COLO668 (cell line): Measurements from ENCODE around the gene ACP4.
"Not testable (repeated sequence)": the region's sequence is repeated elsewhere in the genome, so short reads cannot be mapped to it uniquely, and the experiment has no call there.

Experiments used
- DNase-seq: peaks from one replicate; lab custom pipeline; 2025; ENCODE audit not compliant: unreplicated experiment; lab: John Stamatoyannopoulos, UW

Gene ACP4

GRCh38 chr19:50796634-50797428 is 6.6 kb downstream of the ACP4 start:
- DNase-seq = no peak

GRCh38 chr19:50797429-50797780 is 7.2 kb downstream of the ACP4 start:
- DNase-seq = no peak

DNA sequence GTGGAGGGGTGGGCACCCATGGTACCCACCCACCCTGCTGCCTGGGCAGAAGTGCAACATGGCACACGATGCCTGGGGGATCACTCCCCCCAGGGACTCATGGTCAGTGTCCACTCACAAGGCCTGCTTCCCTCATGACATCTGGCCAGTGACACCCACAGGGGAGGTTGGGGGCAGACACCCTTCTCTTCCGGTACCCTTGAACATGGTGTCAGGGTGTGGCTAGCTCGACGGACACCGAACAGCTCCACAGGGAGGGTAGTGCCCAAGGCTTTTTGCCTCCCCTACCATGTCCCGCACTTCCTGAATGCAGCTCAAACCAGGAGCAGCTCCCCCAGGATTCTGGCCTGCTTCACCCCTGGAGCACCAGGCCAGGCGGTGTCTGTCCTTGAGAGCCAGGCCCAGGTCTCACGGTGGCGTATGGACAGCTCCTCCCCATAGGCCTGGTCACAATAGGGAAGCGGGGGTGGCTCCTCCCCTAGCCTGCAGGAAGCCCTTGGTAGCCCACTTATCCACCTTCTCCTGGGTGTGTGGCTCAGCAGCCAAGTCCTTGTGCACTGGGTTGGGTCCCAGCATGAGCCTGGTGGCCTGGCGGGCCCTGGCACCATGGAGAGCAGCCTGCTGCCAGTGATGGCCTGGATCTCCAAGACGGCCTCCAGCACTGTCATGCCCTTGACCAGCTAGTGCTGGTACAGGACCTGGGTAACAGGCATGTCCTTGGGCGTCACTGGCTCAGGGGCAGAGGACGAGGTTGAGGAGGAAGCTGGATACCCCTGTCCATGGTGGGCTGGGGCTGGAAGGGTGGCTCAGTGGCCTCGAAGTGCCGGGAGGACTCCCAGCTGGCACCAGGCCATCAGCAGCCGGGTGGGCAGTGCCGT is 7.8 kb downstream of the ACP4 start:
- DNase-seq = no peak

DNA sequence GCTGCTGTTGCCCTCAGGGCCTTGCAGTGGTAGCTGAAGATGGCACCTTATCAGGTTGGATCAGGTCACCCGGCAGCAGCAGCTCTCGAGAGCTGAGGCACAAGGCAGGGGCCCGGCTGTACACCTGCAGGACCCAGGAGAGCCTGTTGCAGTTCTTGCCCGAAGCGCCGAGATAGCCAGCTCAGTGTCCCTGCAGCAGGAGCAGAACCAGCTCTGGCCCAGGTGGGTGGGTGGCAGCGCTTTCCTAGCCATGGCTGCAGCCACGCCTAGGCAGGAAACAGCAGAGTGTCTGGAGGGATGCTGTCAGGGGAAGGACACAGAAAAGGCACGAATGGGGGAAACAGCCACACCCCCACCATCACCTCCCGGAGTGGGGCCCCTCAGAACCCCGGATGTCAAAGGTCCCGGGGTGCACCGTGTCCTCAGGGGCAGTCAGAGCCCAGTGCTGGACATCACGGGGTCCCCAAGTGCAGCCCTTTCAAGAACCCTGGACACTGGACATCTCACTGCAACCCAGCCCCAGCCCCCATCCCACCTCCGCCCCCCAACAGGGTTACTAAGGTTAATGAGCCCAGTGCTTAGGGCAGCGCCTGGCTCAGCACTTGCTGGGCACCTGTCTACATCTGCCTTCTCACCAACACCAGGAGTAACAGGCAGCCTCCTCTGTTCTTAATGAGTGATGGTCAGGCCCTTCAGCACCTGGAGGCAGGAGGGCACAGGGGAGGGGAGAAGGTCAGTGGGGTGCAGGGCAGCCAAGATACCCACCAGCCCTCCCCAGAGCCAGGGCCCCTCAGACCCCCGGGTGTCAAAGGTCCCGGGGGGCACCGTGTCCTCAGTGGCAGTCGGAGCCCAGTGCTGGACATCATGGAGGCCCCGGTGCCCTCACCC is 8.7 kb downstream of the ACP4 start:
- DNase-seq = no peak

GRCh38 chr19:50799547-50799851 is 9.3 kb downstream of the ACP4 start:
- no peak for DNase-seq

DNA sequence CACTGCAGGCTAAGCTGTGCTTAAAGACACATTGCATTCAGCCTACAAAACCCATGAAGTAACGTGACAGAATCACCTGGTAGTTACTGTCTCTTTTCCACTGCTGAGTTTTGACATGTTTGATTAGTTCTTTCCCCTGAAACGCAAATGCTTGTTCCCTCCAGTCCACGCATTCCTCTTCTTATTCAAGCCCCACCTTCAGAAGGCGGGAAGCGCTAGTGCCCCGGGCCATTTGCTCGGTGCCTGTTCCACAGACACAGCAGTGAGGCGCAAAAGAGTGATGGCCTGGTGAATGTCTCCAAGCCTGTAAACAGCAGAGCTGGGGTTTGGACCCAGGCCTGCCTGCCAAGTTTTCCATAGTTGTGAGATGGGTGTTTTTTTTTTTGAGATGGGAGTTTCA is 10.9 kb downstream of the ACP4 start:
- DNase-seq = peak; percentile 12

DNA sequence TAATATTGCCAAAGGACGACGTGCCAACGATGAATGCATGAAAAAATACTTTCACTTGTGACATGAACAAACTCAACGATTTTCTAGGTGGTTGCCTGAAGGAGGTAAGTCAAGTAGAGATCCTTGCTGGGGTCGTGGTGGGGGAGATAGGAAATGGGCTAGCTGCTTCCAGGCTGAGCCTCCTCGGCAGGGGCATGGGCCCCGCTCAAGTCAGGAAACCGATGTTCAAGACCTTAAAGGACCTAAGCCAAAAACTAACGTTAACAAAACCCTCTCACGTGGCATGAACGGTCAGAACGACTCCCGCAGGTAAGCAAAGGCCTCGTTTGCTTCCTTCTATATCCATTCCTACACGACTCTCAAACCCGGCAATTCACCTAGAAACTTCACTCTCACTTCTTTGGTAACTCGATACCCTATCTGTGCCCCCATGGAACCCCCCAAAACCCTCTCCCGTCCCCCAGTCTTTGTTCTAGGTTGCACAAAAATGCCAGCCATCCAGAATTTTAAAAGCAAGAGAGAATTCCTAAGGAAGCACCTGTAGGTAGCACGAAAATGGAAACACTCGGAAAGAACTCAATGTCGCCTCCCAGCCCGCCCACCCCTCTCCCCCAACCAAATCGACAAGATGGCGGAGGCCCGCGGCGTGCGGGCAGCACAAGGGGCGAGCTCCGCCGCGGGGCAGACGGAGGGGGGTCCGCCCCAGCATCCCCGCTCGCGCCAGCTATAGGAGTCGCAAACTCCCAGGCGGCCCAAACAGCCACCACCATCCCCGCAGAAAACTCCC is 13.6 kb downstream of the ACP4 start:
- DNase-seq = peak; percentile 60

- peak; percentile 99 for DNase-seq
Observed at GRCh38 chr19:50804420-50805272, 14.4 kb downstream of the ACP4 start.

DNA sequence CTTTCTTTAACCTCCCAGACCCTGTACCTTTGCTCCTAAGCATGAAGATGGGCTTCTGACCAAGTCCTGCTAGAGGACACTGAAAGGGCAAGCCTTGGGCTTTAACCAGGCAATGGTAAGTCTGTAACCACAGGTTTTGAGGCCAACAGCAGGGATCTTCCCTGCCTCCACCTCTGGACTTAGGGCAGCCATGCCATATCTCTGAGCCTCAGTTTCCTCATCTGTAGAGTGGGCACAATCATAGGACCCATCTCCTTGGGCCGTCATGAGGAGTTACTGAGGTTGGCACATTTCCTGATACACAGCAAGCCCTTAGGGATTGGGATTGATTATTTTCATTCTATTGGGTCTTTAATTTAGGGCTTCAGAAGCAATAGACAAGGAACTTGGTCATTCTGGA is 18.6 kb downstream of the ACP4 start:
- DNase-seq = no peak

DNA sequence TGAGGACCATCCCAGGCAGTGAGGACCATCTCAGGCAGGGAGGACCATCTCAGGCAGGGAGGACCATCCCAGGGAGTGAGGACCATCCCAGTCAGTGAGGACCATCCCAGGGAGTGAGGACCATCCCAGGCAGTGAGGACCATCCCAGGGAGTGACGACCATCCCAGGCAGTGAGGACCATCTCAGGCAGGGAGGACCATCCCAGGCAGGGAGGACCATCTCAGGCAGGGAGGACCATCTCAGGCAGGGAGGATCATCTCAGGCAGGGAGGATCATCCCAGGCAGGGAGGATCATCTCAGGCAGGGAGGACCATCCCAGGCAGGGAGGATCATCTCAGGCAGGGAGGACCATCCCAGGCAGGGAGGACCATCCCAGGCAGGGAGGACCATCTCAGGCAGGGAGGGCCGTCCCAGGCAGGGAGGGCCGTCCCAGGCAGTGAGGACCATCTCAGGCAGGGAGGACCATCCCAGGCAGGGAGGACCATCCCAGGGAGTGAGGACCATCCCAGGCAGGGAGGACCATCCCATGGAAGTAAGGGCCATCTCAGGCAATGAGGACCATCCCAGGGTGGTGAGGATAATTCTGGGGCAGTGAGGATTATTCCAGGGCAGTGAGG is 21.5 kb downstream of the ACP4 start:
- not testable (repeated sequence) for DNase-seq

DNA sequence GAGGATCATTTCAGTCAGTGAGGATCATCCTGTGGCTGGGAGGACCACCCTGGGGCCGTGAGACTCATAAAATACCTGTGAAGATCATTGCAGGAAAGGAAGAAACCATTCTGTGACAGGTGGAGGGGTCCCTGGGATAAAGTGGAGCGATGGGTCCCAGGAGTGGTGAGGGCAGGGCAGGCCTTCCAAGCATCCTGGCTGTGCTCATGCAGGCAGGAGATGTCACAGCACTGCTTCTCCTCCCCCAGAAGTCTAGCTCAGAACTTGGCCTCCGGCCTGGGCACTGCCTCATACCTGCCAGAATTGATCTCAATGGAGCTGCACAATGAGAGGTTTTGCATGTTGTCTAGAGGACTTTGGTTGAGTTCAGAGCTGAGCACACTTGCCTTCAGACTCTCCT is 22.3 kb downstream of the ACP4 start:
- DNase-seq = no peak

GRCh38 chr19:50814883-50815282 is 24.7 kb downstream of the ACP4 start:
- DNase-seq = no peak

DNA sequence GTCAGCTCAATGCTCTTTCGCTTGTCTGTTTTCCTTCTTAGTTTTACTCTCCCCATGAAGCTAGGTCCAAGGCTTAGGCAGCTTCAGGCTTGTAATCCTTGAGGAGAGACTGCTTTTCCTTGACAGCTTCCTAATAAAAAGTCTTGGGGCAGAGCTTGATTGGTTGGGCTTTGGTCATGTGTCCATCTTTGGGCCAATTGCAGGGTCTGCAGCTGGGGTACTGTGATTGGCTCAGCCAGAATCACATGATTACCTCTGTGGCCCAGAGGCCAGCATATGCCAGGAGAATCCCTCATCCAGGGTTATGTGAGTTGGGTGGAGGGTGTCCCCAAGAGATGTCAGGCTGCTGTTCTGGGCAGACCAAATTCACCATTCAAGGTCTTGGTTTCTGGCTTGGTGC is 25.2 kb downstream of the ACP4 start:
- DNase-seq = no peak

- peak; percentile 87 for DNase-seq
Observed at GRCh38 chr19:50817941-50818858, 28.0 kb downstream of the ACP4 start.

DNA sequence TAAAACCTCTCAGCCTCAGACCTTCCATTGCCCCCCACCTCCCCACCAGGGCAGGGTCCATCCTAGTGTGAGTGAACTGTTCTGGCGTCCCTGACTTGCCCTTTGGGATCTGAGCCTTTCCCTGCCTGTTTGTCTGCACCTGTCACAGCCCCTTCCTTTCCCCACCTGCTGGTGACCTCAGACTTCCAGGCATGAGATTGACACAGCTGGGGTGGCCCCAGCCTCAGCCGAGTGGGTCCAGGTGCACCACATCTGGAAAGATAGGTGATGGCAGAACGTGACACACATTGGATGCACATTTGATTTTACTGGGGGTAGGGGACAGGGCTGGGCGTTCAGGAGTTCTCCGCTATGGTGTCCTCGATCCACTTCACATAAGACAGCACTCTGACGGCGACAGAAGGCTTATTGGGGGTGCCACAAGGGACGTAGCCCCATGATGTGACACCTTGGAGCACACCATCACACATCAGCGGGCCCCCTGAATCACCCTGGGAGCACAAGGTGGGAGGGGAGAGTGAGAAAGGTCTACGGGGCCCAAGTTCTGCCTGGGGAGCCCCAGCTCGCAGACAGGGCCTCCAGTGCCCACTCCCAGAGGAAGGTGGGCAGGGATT is 28.8 kb downstream of the ACP4 start:
- peak; percentile 85 for DNase-seq

GRCh38 chr19:50819636-50820035 is 29.4 kb downstream of the ACP4 start:
- DNase-seq = peak; percentile 8

DNA sequence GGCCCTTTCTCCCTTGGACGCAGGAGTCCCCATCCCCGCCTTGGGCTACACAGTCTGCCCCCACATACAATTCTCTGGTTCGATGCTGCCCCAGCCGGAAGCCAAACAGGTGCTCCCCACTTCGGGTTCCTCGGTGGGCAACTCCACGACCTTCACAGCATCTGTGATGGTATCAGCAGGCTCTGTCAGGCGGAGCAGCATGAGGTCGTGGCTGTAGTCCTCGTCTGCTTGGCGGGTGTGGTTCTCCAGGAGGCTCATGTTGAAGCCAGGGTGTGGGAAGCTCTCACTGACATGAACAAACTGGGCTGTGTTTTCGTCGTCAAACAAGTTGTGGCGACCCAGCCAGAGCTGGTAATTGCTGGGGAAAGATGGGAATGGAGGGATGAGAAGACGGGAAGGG is 29.9 kb downstream of the ACP4 start:
- DNase-seq = peak; percentile 22
